Peyer's patch (tissue), 4 donors: Measurements from ENCODE around the gene AOPEP. TPM values are rescaled to one million over a fixed set of nuclear protein-coding genes. Genes with fewer than 3 reads are reported as not detected.

Experiments used
- DNase-seq, 3 donors: peaks; one replicate each; pipeline ENCODE4 v3.0.0-alpha.2; 2017 to 2019
- H3K27ac ChIP-seq, 4 donors: fragments of 200-600 bp; sonication (generic); one replicate each; pipeline ENCODE4 v1.5.1; 2016 to 2019
- H3K27me3 ChIP-seq, 2 donors: fragments of 200-600 bp; sonication (generic); one replicate each; pipeline ENCODE4 v1.5.1; 2019
- H3K36me3 ChIP-seq, 3 donors: fragments of 200-600 bp; sonication (generic); one replicate each; pipeline ENCODE4 v1.5.1; 2016 to 2019
- H3K4me1 ChIP-seq, 4 donors: fragments of 200-600 bp; sonication (generic); one replicate each; pipeline ENCODE4 v1.5.1; 2016 to 2019
- H3K4me3 ChIP-seq, 4 donors: fragments of 200-600 bp; sonication (generic); 1 replicate in 3 of 4; 2 replicates in 1 of 4; pipeline ENCODE4 v1.5.1; 2016 to 2019; ENCODE audit warnings: mild to moderate bottlenecking in 1 of 4
- H3K9me3 ChIP-seq, 4 donors: fragments of 200-600 bp; sonication (generic); one replicate each; pipeline ENCODE4 v1.5.1; 2016 to 2019; ENCODE audit warnings: mild to moderate bottlenecking in 1 of 4
- POLR2A ChIP-seq, 2 donors: fragments of 450-650 bp; IDR thresholded peaks; one replicate each; pipeline ENCODE4 v1.5.1; 2017; ENCODE audit warnings: antibody characterized with exemption in 2 of 2, mild to moderate bottlenecking in 2 of 2, moderate library complexity in 2 of 2
- total RNA-seq, 4 donors: library from RNA; depleted of rRNA; stranded (reverse); fragments of >200 nt; gene quantifications; one replicate each; pipeline ENCODE4 v1.1.0, GENCODE V29; 2016
- TF ChIP-seq, protein P1 (sequence below), 6 experiments: fragments of 450-650 bp in 4 of 6; fragments of 200-600 bp in 2 of 6; sonication (generic) in 1 of 6; IDR thresholded peaks; one replicate each; pipeline ENCODE4 v1.5.1; 2017 to 2019; ENCODE audit warnings: antibody characterized with exemption in 6 of 6, mild to moderate bottlenecking in 3 of 6, moderate library complexity in 1 of 6

Gene AOPEP
- total RNA-seq, 4 donors from 2014 or later, result 83.5 to 272 (median 117) TPM

DNA sequence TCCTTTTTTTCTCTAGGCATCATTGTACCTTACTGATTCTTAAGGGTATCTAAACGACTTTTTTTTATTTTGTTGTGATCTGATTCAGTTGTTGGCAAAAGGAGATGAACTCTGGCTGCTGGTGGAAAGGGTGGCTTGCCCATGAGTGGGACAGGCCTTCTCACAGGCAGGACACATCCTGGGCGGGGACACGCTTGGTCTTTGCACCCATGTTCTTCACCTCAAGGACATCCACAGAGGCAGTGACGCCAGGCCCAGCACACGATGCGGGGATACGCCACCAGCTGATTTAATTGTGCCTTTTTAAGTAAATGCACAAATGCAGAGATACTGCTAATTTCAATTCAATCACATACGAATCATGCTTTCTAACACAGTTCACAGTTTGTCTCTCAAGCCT is 383.0 kb downstream of the AOPEP start:
- peaks cover 0 to 32% (median 0%) of the 10 kb centered on the region in 3 donors for H3K36me3 ChIP-seq
- H3K27me3 ChIP-seq, result no peaks in the 10 kb centered on the region
- no peak overlapping the region for H3K27ac ChIP-seq
- no peaks in the 10 kb centered on the region for H3K9me3 ChIP-seq
- DNase-seq, result peak in 1 of 3 donors; percentile 47
- TF ChIP-seq, protein P1, sequence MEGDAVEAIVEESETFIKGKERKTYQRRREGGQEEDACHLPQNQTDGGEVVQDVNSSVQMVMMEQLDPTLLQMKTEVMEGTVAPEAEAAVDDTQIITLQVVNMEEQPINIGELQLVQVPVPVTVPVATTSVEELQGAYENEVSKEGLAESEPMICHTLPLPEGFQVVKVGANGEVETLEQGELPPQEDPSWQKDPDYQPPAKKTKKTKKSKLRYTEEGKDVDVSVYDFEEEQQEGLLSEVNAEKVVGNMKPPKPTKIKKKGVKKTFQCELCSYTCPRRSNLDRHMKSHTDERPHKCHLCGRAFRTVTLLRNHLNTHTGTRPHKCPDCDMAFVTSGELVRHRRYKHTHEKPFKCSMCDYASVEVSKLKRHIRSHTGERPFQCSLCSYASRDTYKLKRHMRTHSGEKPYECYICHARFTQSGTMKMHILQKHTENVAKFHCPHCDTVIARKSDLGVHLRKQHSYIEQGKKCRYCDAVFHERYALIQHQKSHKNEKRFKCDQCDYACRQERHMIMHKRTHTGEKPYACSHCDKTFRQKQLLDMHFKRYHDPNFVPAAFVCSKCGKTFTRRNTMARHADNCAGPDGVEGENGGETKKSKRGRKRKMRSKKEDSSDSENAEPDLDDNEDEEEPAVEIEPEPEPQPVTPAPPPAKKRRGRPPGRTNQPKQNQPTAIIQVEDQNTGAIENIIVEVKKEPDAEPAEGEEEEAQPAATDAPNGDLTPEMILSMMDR (IDR thresholded peaks at IDR 0.05), result no peak
- TF ChIP-seq POLR2A (IDR thresholded peaks at IDR 0.05), result no peak
- H3K4me1 ChIP-seq, result no peaks in the 10 kb centered on the region
- H3K4me3 ChIP-seq, result no peak overlapping the region

DNA sequence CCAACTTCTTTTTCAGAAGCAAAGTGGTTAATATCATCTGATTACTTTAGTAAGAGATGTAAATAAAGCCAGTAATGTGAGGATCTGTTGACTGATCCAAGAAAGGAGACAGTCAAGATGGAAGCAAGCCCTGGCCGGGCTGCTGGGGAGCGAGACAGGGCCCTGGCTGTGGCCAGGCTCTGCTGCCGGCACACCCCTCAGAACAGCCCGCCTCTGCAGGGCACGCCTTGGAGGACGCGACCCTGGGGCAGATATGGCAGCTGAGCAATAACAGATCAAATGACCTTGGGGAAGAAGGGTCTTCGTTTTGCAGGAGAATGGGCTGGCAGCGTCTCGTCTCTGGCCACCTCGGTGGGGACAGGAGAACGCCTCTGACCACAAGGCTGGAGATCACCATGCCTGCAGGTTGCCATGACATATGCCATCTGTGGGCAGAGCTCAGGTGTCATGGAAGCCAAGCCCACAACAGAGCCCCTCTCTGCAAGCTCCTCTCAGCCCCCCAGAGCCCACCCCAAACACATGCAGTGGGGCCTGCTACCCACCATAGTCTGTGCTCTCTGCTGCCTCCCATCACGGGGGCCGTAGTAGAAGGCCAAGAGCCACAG is 384.5 kb downstream of the AOPEP start:
- Histone ChIP-seq H3K4me1 (no peaks in the 10 kb centered on the region), H3K36me3 (peaks cover 0 to 32% (median 0%) of the 10 kb centered on the region in 3 donors), H3K27me3 (no peaks in the 10 kb centered on the region), H3K9me3 (no peaks in the 10 kb centered on the region), H3K4me3 (no peak overlapping the region), H3K27ac (no peak overlapping the region)
- TF ChIP-seq, protein P1 (IDR thresholded peaks at IDR 0.05), result no peak
- no peak for TF ChIP-seq POLR2A (IDR thresholded peaks at IDR 0.05)
- peak in 1 of 3 donors; percentile 40 for DNase-seq

DNA sequence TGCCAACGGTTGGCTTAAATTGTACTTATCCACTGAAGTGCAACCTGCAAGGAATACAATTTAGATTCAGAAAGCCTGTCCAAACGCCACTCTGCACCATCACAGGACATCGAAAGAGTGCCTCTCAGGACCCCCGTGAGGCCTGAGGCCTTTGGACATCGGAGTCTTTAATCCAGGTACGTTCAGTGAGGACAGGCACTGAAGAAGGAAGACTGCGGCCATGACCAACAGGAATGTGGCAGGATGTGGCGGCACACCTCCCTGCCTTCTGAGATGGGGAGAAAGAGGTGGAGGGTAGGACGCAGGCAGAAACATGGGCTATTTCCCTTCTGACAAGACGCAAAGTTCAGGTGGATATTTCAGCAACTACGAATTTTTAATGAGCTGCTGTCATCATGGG is 385.2 kb downstream of the AOPEP start:
- Histone ChIP-seq H3K27me3 (no peaks in the 10 kb centered on the region), H3K4me1 (peaks cover 0 to 4% (median 0%) of the 10 kb centered on the region in 4 donors), H3K36me3 (peaks cover 0 to 30% (median 0%) of the 10 kb centered on the region in 3 donors), H3K4me3 (no peak overlapping the region), H3K27ac (no peak overlapping the region), H3K9me3 (no peaks in the 10 kb centered on the region)
- TF ChIP-seq, protein P1 (IDR thresholded peaks at IDR 0.05), result no peak
- TF ChIP-seq POLR2A (IDR thresholded peaks at IDR 0.05), result no peak
- no peak for DNase-seq

DNA sequence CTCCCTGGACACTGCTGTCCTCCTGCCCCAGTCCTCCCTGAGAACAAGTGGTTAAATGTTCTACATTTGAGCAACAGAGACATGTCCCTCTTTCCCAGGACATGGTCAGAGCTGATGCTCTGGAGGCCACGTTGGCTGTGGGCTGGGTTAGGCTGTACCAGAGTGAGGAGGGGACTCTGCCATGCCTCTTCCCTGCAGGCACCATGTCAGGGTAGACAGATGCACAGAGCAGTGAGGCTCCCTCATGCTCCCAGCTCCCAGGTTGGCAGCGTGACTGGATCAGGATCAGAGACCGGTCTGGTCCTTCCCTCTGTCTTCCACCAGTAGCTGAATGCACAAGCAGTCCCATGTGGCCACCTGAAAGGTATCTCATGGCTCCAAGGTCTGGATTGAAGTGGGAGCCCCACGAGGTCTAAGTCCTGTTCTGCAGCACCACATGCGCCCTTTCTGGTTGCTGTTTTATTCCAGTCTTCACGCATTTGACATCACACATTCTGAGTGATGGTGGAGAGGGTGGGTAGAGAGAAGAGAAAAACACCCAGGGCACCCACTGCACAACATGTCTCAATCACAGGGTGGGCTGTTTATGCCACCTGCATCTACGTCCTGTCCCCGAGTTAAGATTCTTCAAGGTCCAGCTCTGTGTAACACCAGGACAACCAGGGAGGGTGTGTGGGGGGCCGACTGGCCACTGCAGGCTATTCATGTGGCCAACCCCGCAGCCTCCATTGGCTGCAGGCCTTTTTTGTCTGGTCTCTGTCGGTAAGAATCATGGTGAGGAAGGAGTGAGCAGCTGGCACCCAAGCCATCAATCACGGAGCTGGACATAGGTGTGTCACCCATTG is 386.2 kb downstream of the AOPEP start:
- Histone ChIP-seq H3K4me1 (peaks cover 0 to 5% (median 0%) of the 10 kb centered on the region in 4 donors), H3K4me3 (no peak overlapping the region), H3K9me3 (no peaks in the 10 kb centered on the region), H3K27me3 (no peaks in the 10 kb centered on the region), H3K36me3 (peaks cover 0 to 28% (median 0%) of the 10 kb centered on the region in 3 donors), H3K27ac (no peak overlapping the region)
- peak in 1 of 3 donors; percentile 29 for DNase-seq
- no peak for TF ChIP-seq POLR2A (IDR thresholded peaks at IDR 0.05)
- TF ChIP-seq, protein P1 (IDR thresholded peaks at IDR 0.05), result no peak

DNA sequence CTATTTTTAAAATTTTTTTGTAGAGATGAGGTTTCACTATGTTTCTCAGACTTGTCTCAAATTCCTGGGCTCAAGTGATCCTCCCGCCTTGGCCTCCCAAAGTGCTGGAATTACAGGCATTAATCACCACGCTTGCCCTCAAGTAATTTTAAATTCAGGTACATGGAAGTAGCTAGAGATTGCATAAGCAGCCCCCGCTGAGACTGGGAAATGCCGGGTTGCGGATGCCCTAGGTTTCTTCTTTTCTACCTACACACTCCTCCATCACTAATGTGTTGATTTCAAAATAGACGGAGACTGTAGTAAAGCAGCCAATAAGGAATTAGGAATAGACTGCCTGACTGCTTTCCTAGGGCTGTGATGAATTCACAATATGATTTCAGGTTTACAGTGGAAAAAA is 388.6 kb downstream of the AOPEP start:
- Histone ChIP-seq H3K9me3 (no peaks in the 10 kb centered on the region), H3K36me3 (peaks cover 0 to 23% (median 0%) of the 10 kb centered on the region in 3 donors), H3K4me3 (no peak overlapping the region), H3K27ac (no peak overlapping the region), H3K27me3 (no peaks in the 10 kb centered on the region), H3K4me1 (peaks cover 0 to 5% (median 0%) of the 10 kb centered on the region in 4 donors)
- peak in 1 of 3 donors; percentile 28 for DNase-seq
- TF ChIP-seq, protein P1 (IDR thresholded peaks at IDR 0.05), result no peak
- TF ChIP-seq POLR2A (IDR thresholded peaks at IDR 0.05), result no peak
